A673 (cell line): ENCODE measurements around the gene SERPINA10.

Source experiments
- EZH2 ChIP-seq: fragments of 200-600 bp; sonication (generic); IDR thresholded peaks from 2 replicates; pipeline ENCODE4 v1.6.1; 2017; ENCODE audit warnings: borderline replicate concordance, low read depth, mild to moderate bottlenecking, mixed read lengths, antibody characterized with exemption, low read length; ENCODE audit not compliant: poor library complexity, severe bottlenecking
- TF ChIP-seq, protein P1 (sequence below): fragments of 300-800, 200-600 bp; sonication (generic); conservative IDR thresholded peaks from 2 replicates; pipeline ENCODE4 v1.5.1; 2017; ENCODE audit warnings: low read depth, mild to moderate bottlenecking, antibody characterized with exemption, low read length, moderate library complexity, mixed read lengths

DNA sequence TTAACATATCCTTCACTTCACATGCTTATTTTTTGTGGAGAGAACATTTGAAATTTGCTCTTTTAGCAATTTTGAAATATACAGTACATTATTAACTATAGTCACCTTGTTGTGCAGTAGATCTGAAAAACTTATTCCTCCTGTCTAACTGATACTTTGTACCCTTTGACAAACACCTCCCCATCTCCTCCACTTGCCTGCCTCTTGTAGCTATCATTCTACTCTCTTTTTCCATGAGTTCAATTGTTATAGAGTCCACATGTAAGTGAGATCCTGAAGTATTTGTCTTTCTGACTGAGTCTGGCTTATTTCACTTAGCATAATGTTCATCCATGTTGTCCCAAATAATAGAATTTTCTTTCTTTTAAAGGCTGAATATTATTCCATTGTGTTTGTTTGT is 39.5 kb upstream of the SERPINA10 start:
- TF ChIP-seq, protein P1, sequence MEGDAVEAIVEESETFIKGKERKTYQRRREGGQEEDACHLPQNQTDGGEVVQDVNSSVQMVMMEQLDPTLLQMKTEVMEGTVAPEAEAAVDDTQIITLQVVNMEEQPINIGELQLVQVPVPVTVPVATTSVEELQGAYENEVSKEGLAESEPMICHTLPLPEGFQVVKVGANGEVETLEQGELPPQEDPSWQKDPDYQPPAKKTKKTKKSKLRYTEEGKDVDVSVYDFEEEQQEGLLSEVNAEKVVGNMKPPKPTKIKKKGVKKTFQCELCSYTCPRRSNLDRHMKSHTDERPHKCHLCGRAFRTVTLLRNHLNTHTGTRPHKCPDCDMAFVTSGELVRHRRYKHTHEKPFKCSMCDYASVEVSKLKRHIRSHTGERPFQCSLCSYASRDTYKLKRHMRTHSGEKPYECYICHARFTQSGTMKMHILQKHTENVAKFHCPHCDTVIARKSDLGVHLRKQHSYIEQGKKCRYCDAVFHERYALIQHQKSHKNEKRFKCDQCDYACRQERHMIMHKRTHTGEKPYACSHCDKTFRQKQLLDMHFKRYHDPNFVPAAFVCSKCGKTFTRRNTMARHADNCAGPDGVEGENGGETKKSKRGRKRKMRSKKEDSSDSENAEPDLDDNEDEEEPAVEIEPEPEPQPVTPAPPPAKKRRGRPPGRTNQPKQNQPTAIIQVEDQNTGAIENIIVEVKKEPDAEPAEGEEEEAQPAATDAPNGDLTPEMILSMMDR = no peak
- TF ChIP-seq EZH2 = no peak
